ENCODE measurements around the gene ANKLE1.

Gene ANKLE1

DNA sequence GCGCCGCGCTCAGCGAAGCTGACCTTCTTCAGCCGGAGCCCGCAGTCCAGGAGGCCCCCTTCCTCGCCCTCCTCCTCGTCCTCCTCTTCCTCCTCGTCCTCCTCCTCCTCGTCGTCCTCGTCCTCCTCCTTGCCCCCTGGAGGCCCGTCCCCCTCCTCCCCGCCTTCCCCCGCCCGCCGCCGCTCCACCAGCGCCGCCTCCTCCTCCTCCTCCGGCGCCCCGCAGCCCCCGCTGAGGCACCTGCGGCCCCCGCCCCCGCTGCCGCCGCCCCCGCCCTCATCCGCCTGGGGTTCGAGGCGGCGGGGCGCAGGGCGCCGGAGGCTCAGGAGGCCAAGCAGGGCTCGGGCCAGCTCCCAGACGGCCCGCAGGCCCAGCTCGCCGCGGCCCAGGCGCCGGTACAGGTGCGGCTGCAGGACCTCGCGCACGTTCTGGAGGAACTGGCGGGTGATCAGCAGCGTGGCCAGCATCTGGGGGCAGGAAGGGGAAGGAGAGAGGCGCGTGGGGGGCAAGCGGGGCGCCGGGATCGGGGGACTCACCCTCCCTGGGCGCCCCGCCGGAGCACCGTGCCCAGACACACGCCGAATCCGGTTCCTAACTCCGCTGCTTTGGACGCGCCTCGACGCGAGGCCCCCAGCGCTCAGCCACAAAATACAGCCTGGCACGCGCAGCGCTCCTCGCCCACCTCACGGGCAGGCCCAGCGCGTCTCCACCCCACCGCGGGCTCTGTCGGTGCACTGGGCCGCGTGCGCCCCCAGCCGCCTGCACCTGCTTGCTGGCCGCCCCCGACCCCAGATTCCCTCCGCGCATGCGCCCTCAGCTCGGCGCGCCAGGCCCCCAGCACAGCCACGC is 47.0 kb downstream of the ANKLE1 start:
- Histone ChIP-seq H3K4me3 (replicated peaks; ENCODE audit: insufficient read depth, low read length) (0 out of 2 replicates have a peak overlapping the region, but pooled peaks have one; percentile 15), H3K27me3 (ENCODE audit: insufficient read depth, poor library complexity, severe bottlenecking) (peaks cover 27% of the 10 kb centered on the region), H3K27ac (replicated peaks) (no peak overlapping the region)
- no peak for DNase-seq (ENCODE audit: low read depth in 1 of 2, low spot score in 1 of 2)
- TF ChIP-seq POLR2AphosphoS5 (IDR thresholded peaks at IDR 0.05; ENCODE audit: low read depth), result no peak
- TF ChIP-seq, protein P1, sequence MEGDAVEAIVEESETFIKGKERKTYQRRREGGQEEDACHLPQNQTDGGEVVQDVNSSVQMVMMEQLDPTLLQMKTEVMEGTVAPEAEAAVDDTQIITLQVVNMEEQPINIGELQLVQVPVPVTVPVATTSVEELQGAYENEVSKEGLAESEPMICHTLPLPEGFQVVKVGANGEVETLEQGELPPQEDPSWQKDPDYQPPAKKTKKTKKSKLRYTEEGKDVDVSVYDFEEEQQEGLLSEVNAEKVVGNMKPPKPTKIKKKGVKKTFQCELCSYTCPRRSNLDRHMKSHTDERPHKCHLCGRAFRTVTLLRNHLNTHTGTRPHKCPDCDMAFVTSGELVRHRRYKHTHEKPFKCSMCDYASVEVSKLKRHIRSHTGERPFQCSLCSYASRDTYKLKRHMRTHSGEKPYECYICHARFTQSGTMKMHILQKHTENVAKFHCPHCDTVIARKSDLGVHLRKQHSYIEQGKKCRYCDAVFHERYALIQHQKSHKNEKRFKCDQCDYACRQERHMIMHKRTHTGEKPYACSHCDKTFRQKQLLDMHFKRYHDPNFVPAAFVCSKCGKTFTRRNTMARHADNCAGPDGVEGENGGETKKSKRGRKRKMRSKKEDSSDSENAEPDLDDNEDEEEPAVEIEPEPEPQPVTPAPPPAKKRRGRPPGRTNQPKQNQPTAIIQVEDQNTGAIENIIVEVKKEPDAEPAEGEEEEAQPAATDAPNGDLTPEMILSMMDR (IDR thresholded peaks at IDR 0.05; ENCODE audit: insufficient read depth, low read length), result no peak
- TF ChIP-seq, protein P2, sequence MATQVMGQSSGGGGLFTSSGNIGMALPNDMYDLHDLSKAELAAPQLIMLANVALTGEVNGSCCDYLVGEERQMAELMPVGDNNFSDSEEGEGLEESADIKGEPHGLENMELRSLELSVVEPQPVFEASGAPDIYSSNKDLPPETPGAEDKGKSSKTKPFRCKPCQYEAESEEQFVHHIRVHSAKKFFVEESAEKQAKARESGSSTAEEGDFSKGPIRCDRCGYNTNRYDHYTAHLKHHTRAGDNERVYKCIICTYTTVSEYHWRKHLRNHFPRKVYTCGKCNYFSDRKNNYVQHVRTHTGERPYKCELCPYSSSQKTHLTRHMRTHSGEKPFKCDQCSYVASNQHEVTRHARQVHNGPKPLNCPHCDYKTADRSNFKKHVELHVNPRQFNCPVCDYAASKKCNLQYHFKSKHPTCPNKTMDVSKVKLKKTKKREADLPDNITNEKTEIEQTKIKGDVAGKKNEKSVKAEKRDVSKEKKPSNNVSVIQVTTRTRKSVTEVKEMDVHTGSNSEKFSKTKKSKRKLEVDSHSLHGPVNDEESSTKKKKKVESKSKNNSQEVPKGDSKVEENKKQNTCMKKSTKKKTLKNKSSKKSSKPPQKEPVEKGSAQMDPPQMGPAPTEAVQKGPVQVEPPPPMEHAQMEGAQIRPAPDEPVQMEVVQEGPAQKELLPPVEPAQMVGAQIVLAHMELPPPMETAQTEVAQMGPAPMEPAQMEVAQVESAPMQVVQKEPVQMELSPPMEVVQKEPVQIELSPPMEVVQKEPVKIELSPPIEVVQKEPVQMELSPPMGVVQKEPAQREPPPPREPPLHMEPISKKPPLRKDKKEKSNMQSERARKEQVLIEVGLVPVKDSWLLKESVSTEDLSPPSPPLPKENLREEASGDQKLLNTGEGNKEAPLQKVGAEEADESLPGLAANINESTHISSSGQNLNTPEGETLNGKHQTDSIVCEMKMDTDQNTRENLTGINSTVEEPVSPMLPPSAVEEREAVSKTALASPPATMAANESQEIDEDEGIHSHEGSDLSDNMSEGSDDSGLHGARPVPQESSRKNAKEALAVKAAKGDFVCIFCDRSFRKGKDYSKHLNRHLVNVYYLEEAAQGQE (IDR thresholded peaks at IDR 0.05; ENCODE audit: insufficient replicate concordance, low read depth), result no peak

DNA sequence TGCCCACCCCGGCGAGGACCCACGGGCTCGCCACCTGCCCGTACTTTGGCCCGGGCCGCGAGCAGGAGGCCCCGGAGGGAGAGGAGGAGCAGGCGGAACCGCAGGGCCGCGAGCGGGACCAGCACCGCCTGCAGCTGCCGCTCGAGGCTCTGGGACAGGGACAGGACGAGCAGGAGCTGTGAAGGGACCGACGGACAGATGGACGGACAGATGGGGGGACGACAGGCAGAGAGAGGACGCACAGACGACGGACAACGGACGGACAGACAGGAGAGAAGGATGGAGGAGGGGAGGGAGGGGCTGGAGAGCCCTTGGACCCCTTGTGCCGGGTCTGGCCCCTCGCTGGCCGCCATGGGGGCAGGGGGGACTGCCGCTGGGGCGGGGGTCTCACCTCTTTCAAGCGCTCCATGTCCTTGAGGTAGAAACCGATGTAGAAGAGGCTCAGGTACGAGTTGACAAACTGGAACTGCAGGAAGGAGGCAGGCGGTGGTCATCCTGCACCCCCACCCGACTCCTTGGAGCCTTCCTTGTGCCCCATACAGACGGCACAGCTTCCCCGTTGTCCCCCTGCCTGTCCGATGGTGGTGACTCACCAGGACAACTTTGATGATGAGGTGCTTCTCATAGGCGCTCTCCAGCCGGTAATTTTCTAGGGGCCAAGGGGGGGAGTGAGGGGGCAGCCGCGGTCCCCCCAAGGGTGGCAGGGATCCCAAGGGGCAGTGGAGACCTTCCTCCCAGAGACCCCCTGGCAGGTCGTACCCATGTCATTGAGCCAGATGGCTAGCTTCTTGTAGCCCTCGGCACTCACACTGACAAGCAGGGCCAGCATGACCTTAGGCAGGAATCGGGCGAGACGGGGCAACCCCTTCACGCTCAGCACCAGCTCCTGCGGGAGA is 47.9 kb downstream of the ANKLE1 start:
- no peak for TF ChIP-seq POLR2AphosphoS5 (IDR thresholded peaks at IDR 0.05; ENCODE audit: low read depth)
- TF ChIP-seq SPI1 (IDR thresholded peaks at IDR 0.05; ENCODE audit: borderline replicate concordance, low read depth), result no peak
- peaks cover 27% of the 10 kb centered on the region for H3K27me3 ChIP-seq (ENCODE audit: insufficient read depth, poor library complexity, severe bottlenecking)
- H3K4me3 ChIP-seq (replicated peaks; ENCODE audit: insufficient read depth, low read length), result no peak overlapping the region
- no peak overlapping the region for H3K27ac ChIP-seq (replicated peaks)
- DNase-seq (ENCODE audit: low read depth in 1 of 2, low spot score in 1 of 2), result no peak

DNA sequence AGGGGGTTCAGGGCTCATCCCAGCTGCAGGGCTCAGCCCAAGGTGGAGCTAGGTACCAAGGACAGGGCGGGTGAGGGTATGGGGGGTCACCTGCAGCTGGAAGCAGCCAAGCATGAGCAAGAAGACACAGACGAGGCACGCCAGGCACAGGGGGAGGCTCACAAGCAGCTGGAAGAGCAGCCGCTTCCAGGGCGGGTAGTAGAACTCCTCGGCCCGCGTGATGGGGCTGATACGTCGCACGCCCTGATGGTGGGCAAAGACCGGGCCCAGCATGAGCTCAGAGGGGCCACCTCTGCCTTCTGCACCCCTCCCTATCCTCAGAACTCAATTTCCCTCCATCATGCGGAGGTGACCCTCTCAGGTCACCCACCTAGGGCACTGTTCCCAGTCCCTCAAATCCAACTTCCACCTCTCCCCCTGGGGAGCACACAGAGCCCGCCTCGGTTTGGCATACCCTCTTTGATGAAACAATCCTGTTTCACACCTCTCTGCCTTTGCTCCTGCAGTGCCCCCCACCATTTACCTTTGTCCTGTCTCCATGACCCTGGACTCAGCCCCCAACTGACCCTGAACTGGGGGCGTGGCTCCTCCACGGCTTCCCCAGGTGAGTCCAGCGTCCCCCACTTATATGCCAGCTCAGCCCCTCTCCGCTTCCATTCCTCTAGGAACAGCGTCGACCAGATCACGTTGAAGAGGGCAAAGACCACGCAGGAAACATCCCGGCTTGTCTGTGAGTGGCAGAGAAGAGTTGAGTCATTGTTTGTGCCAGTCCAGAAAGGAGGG is 48.8 kb downstream of the ANKLE1 start:
- TF ChIP-seq, protein P2 (IDR thresholded peaks at IDR 0.05; ENCODE audit: insufficient replicate concordance, low read depth), result no peak
- TF ChIP-seq, protein P1 (IDR thresholded peaks at IDR 0.05; ENCODE audit: insufficient read depth, low read length), result no peak
- no peak for TF ChIP-seq POLR2AphosphoS5 (IDR thresholded peaks at IDR 0.05; ENCODE audit: low read depth)
- no peak for TF ChIP-seq GABPA (IDR thresholded peaks at IDR 0.05; ENCODE audit: low read depth)
- no peak for TF ChIP-seq SPI1 (IDR thresholded peaks at IDR 0.05; ENCODE audit: borderline replicate concordance, low read depth)
- Histone ChIP-seq H3K27ac (replicated peaks) (no peak overlapping the region), H3K27me3 (ENCODE audit: insufficient read depth, poor library complexity, severe bottlenecking) (peaks cover 27% of the 10 kb centered on the region), H3K4me3 (replicated peaks; ENCODE audit: insufficient read depth, low read length) (no peak overlapping the region)
- DNase-seq (ENCODE audit: low read depth in 1 of 2, low spot score in 1 of 2), result no peak
